Measurements from ENCODE around the gene CGNL1.

- no peak for TF ChIP-seq POLR2AphosphoS5 (IDR thresholded peaks at IDR 0.05)
- TF ChIP-seq CTCF (IDR thresholded peaks at IDR 0.05) = no peak
- no peak for TF ChIP-seq POLR2A (IDR thresholded peaks at IDR 0.05; ENCODE audit: low read depth)
- no peak for TF ChIP-seq EP300 (IDR thresholded peaks at IDR 0.05)
Measured at GRCh38 chr15:57541271-57541670, 165.0 kb downstream of the CGNL1 start.

Measured in esophagus muscularis mucosa (tissue), 4 donors.